DMS114 treated with DMSO at 0.1 percent for 48 hours (cell line): ENCODE results near the gene CEBPG.

Source experiments
- DNase-seq: peaks from one replicate; lab custom pipeline; 2025; ENCODE audit not compliant: unreplicated experiment; lab: John Stamatoyannopoulos, UW

Gene CEBPG

GRCh38 chr19:33405553-33406461 lies 32.3 kb downstream of the CEBPG start:
- no peak for DNase-seq

GRCh38 chr19:33406521-33407139 lies 33.1 kb downstream of the CEBPG start:
- peak; percentile 48 for DNase-seq

- DNase-seq: no peak
Observed at GRCh38 chr19:33407140-33407551, 33.6 kb downstream of the CEBPG start.

GRCh38 chr19:33407716-33408115 lies 34.2 kb downstream of the CEBPG start:
- no peak for DNase-seq

GRCh38 chr19:33408116-33408515 lies 34.6 kb downstream of the CEBPG start:
- no peak for DNase-seq

- DNase-seq: no peak
Observed at GRCh38 chr19:33408538-33409434, 35.3 kb downstream of the CEBPG start.

GRCh38 chr19:33409906-33410685 lies 36.6 kb downstream of the CEBPG start:
- DNase-seq: no peak

- no peak for DNase-seq
Observed at GRCh38 chr19:33410915-33411401, 37.4 kb downstream of the CEBPG start.

GRCh38 chr19:33411621-33412180 lies 38.2 kb downstream of the CEBPG start:
- DNase-seq: no peak

GRCh38 chr19:33412601-33413425 lies 39.3 kb downstream of the CEBPG start:
- no peak for DNase-seq

GRCh38 chr19:33413426-33413725 lies 39.9 kb downstream of the CEBPG start:
- no peak for DNase-seq

GRCh38 chr19:33413868-33414666 lies 40.6 kb downstream of the CEBPG start:
- no peak for DNase-seq

- DNase-seq: no peak
Observed at GRCh38 chr19:33414667-33415605, 41.4 kb downstream of the CEBPG start.

- DNase-seq: peak; percentile 57
Observed at GRCh38 chr19:33416307-33417215, 43.1 kb downstream of the CEBPG start.

- DNase-seq: no peak
Observed at GRCh38 chr19:33417751-33418150, 44.2 kb downstream of the CEBPG start.

GRCh38 chr19:33418461-33418860 lies 45.0 kb downstream of the CEBPG start:
- DNase-seq: no peak
